WTC11 (cell line): ENCODE results near the gene GALR2.

Experiments
- CTCF ChIP-seq: fragments of 200-600 bp; IDR thresholded peaks from 2 replicates; pipeline ENCODE4 v1.8.0; 2022; ENCODE audit warnings: antibody characterized with exemption
- ETV6 ChIP-seq: sonication (generic); formaldehyde crosslinking; IDR thresholded peaks from 2 replicates; pipeline ENCODE4 v1.8.1; 2022; ENCODE audit warnings: mild to moderate bottlenecking, missing genetic modification reagents
- FOXP1 ChIP-seq: sonication (generic); formaldehyde crosslinking; IDR thresholded peaks from 2 replicates; pipeline ENCODE4 v1.8.0; 2022; ENCODE audit warnings: missing genetic modification reagents, mild to moderate bottlenecking, moderate library complexity, borderline replicate concordance
- NFYB ChIP-seq: sonication (generic); formaldehyde crosslinking; conservative IDR thresholded peaks from 2 replicates; pipeline ENCODE4 v1.8.0; 2022; ENCODE audit warnings: low read depth, missing genetic modification reagents

- TF ChIP-seq CTCF, result no peak
- TF ChIP-seq NFYB, result no peak
- TF ChIP-seq ETV6 (CRISPR knock-in tag), result no peak
- TF ChIP-seq FOXP1 (CRISPR knock-in tag), result no peak
These were observed 25.3 kb upstream of the GALR2 start for GRCh38 chr17:76049239-76049638.
